Fibroblast of skin of abdomen (primary cell): ENCODE results near the gene ERMN. TPM values are rescaled to one million over a fixed set of nuclear protein-coding genes. Genes with fewer than 3 reads are reported as not detected.
"Not testable (repeated sequence)": the region's sequence is repeated elsewhere in the genome, so short reads cannot be mapped to it uniquely, and the experiment has no call there.

ENCODE experiments used
- DNase-seq: peaks from one replicate; pipeline ENCODE4 v3.0.0-alpha.2; 2013
- polyA plus RNA-seq, 2 experiments: library from polyadenylated mRNA; unstranded; fragments of 120-200 nt; gene quantifications; one replicate each; pipeline ENCODE4 v1.2.1, GENCODE V29; 2013; ENCODE audit not compliant: insufficient read length in 2 of 2

ERMN gene
- polyA plus RNA-seq (2013, experiment 1 of 2; ENCODE audit: insufficient read length), result 0.04 TPM
- polyA plus RNA-seq (2013, experiment 2 of 2; ENCODE audit: insufficient read length), result 0.12 TPM

DNA sequence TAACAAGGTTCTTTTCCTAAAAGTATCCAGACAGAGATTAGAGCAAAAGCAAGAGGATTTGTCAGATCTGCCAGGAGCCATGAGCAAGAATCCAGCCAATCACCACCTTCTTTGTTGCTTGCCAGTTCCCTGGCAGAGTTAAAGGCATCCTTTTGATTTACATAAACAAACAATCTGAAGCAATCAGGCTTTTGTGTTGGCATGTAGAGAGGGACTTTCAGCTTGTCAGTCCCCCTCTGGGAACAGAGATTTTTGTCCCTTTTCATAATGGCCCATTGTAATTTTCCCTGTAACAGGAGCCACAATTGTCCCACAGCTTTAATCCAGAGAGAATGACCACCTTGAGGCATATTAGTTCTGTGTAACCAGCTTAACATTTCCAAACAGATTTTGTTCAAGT lies at the start of gene ERMN:
Gene ERMN, minus strand, starts transcription at position 39 of the 400 bp plus-strand sequence. CDS start 182 bp downstream, outside the sequence.
- DNase-seq, result no peak

DNA sequence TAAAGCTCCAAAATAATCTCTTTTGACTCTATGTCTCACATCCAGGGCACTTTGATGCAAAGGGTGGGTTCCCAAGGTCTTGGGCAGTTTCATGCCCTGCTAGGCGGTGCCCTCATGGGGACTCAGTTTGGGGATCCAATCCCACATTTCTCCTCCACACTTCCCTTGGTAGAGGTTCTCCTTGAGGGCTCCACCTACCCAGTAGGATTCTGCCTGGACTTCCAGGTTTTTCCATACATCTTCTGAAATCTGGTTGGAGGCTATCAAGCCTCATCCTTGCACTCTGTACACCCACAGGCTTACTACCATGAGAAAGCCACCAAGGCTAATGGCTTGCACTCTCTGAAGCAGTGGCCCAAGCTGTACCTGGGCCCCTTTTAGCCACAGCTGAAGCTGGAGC lies 49.8 kb upstream of the ERMN start:
- no peak for DNase-seq

- DNase-seq, result not testable (repeated sequence)
These were observed 42.9 kb upstream of the ERMN start for GRCh38 chr2:157368508-157368907.

DNA sequence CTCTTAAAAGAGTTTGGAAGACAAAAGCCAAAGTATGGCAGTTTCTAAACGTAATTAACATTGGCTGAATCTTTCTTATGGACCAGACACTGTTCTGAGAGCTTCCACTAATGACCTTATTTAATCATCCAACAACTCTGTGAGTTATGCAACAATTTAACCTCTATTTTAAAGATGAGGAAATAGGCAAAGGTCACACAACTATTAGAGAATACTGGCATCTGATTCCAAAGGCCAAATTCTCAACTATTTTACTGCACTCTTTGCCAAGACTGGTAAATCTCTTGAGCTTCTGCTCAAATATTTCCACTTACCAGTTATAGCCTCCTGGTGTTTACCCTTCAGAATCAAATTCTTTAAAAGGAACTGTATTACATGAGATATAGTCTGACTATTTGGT lies 42.1 kb upstream of the ERMN start:
- DNase-seq, result no peak

- DNase-seq, result peak; percentile 33
These were observed 38.8 kb upstream of the ERMN start for GRCh38 chr2:157364257-157364974.

- DNase-seq, result peak; percentile 61
These were observed 38.0 kb upstream of the ERMN start for GRCh38 chr2:157363612-157364101.

GRCh38 chr2:157362627-157363026 lies 37.0 kb upstream of the ERMN start:
- DNase-seq, result no peak

GRCh38 chr2:157361526-157361925 lies 35.9 kb upstream of the ERMN start:
- DNase-seq, result no peak

GRCh38 chr2:157359628-157360027 lies 34.0 kb upstream of the ERMN start:
- DNase-seq, result no peak

- DNase-seq, result peak; percentile 44
These were observed 30.0 kb upstream of the ERMN start for GRCh38 chr2:157355618-157356017.

DNA sequence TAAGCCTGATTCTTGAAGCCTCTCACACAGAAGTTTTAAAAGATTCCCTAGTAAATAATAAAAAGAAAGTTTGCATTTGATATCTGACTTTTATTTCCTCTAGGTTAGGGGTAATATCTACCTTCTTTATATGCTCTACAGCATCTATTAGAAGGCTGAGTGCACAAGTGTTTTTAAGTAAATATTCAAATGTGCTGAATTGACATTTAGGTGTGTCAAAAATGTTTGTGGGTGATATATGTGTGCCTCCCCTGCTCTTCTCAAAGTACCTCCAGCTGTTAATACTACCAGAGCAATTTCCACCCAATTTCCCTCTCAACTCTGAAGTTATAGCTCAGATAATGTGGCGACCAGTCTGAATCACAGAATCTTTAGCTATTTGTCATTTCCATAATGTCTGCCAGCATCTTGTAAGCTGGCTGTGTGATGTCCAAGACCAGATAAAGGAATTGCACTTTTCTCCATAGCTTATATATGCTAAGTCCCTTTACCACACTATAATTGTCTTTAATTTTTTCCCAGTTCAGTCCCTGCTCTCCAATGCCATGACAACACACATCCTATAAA lies 24.4 kb upstream of the ERMN start:
- DNase-seq, result peak; percentile 67

- no peak for DNase-seq
These were observed 22.8 kb upstream of the ERMN start for GRCh38 chr2:157348291-157348921.

DNA sequence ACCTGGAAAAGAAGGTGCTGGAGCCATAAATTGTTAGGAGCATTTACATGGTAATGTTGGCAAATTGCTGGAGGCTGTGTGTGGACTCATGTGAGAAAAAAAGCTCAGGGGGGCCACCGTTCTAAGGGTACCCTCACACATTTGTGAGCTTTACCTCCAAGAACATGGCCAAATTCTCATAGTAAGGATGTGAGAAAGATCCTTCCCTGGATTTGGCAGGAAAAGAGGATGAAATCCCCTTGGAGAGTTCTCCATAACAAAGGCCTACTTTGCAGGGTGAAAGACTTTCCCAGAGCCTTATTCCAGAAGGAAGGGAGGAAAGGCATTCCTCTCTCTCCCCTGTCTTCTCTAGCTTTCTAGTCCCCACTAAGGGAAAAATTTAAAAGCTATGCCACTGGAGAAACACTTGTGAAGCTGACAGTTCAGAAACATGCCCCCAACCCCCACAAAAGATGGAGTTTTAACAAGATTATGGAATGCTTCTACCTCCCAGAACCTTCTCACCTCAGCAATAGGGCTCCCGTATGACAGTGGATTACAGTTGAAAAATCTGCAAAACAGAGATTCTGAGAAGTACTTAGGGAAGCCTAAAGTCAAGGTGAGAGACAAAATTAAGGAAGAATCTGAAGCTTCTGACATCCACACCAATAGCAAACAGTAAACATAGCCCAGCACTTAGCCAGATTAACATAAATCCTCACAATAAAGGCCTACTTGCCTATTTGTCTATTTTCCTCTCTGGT lies 20.2 kb upstream of the ERMN start:
- DNase-seq, result no peak

- DNase-seq, result peak; percentile 74
These were observed 15.8 kb upstream of the ERMN start for GRCh38 chr2:157341381-157341780.

DNA sequence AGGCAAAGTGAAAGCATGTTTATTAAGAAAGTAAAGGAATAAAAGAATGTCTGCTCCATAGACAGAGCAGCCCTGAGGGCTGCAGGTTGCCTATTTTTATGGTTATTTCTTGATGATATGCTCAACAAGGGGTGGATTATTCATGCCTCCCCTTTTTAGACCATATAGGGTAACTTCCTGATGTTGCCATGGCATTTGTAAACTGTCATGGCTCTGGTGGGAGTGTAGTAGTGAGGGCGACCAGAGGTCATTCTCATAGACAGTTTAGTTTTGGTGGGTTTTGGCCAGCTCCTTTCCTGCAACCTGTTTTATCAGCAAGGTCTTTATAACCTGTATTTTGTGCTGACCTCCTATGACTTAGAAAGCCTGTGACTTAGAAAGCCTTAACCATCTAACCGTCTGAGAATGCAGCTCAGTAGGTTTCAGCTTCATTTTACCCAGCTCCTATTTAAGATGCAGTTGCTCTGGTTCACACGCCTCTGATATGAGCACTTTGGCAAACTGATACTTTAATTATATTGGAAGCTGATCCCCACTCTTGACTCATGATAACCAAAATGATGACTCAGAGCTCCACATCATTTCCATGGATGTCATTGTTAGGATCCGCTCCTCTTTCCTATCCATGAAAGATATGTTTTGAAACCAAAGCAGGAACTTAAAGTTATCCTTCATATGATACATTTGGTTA lies 14.5 kb upstream of the ERMN start:
- peak; percentile 38 for DNase-seq

GRCh38 chr2:157337978-157338377 lies 12.4 kb upstream of the ERMN start:
- DNase-seq, result no peak

GRCh38 chr2:157336137-157337010 lies 10.8 kb upstream of the ERMN start:
- DNase-seq, result no peak

DNA sequence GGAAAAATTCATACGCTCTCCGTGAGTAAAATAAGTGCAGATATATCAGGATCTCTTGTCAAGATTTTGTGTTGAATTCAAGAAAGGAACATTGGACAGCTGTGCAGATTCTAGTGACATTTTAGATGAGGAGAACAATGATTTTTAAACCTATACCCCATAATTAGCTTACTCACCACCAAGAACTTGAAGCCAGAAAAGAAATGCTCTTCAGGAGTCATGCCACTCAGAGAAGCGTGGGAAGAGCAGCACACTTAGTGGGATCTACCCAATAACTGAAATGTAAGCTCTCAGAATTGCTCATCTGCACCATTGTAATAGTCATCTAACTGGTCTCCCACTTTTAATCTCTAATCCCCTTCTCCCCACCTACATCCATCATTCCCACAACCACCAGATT lies 9.2 kb upstream of the ERMN start:
- no peak for DNase-seq

DNA sequence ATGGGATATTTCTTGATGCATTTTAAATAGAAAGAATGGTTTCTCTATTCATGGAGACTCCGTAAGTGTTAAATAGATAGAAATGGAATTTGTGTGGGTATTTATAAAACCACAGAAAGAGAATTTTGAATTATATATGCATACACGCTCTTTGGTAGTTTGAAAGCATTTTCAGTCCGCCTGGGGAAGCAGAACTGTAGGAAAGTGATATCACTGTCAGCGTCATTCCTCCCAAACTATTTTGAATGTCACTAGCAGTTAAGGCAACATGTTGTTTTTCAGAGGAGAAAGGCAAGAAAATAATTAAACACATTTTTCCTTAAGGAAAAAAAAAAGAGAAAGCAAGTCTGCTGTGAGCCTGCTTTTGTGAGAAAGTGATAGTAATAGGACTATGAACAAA lies 8.7 kb upstream of the ERMN start:
- no peak for DNase-seq

DNA sequence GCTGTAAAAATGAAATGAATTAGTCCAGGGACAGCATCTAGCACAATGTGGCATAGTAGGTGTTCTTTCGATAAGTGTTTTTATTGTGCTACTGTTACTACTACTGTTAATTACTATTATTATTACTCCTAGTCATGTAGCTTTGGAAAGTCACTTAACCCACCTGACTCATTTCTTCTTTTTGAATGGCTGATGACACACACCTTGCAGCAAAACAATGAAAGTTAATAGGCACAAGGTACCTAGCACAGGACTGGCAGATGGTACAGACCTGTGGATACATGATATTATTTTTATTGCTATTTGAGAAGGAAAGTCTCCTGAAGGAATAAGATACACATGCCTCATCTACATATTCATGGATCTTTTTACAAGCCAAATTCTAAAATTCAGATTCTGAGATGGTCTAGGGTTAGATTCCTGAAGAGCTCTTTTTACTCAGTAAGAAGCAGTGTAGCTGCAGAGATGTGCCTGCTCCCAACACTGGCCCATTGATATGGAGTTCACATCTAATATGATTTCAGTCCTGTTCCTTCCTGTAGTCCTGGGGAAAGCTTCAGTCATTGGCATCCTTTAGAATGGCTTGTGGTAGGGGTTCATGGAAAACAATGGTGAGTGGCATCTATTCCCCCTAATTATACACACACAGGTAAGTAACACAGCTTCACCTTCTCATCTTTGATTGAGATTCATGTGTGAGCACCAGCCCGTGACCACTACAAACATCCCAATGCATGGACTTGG lies 7.9 kb upstream of the ERMN start:
- no peak for DNase-seq

DNA sequence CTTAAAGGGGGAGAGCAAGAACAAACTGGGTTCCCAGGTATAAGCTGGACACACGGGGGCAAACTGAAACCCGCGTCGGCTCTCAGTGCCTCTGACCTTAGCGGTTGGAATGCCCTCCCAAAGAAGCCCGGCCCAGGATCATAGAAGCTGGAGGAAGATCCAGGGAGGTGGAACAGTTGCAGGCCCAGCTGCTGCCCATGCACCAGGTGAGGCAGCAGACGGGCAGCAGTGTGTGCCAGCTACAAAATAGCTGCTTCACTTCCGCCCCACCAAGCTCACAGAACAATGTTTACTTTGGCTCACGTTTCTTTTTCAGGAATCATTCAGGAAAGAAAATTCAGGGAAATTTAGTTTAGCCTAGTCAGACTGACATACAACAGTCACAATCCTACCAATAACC lies 3.9 kb upstream of the ERMN start:
- no peak for DNase-seq
